ENCODE results near the gene ACSF2.

The ACSF2 gene

GRCh38 chr17:50432125-50432762, 6.2 kb downstream of the ACSF2 start:
- Mint-ChIP-seq H3K9me3 (no peaks in the 10 kb centered on the region), H3K36me3 (ENCODE audit: insufficient read depth) (peaks cover 5% of the 10 kb centered on the region), H3K27me3 (no peaks in the 10 kb centered on the region), H3K27ac (no peak overlapping the region), H3K4me1 (ENCODE audit: low read depth in 2 of 2) (peaks cover 6 to 15% of the 10 kb centered on the region in 2 donors), H3K4me3 (no peak overlapping the region)
- ATAC-seq (replicated peaks), result no peak
- no peak for DNase-seq

GRCh38 chr17:50437409-50437808, 11.4 kb downstream of the ACSF2 start:
- Mint-ChIP-seq H3K27ac (no peak overlapping the region), H3K9me3 (no peaks in the 10 kb centered on the region)

GRCh38 chr17:50439008-50439407, 13.0 kb downstream of the ACSF2 start:
- peaks cover 0 to 10% of the 10 kb centered on the region in 2 donors for H3K4me1 Mint-ChIP-seq (ENCODE audit: low read depth in 2 of 2)
- DNase-seq (no peak), ATAC-seq (replicated peaks) (no peak)
- H3K27ac Mint-ChIP-seq, result no peak overlapping the region
- no peaks in the 10 kb centered on the region for H3K9me3 Mint-ChIP-seq
- H3K4me3 Mint-ChIP-seq, result no peak overlapping the region
- H3K27me3 Mint-ChIP-seq, result no peaks in the 10 kb centered on the region
- H3K36me3 Mint-ChIP-seq (ENCODE audit: insufficient read depth), result peaks cover 10% of the 10 kb centered on the region

More at GRCh38 chr17:50437409-50437808, 11.4 kb downstream of the ACSF2 start:
- DNase-seq (no peak), ATAC-seq (replicated peaks) (no peak)
- peaks cover 0 to 10% of the 10 kb centered on the region in 2 donors for H3K4me1 Mint-ChIP-seq (ENCODE audit: low read depth in 2 of 2)
- H3K27me3 Mint-ChIP-seq, result no peaks in the 10 kb centered on the region
- peaks cover 6% of the 10 kb centered on the region for H3K36me3 Mint-ChIP-seq (ENCODE audit: insufficient read depth)
- no peak overlapping the region for H3K4me3 Mint-ChIP-seq

GRCh38 chr17:50440172-50440837, 14.3 kb downstream of the ACSF2 start:
- Mint-ChIP-seq H3K27ac (no peak overlapping the region), H3K4me3 (no peak overlapping the region), H3K36me3 (ENCODE audit: insufficient read depth) (peaks cover 16% of the 10 kb centered on the region), H3K4me1 (ENCODE audit: low read depth in 2 of 2) (peaks cover 0 to 4% of the 10 kb centered on the region in 2 donors), H3K27me3 (no peaks in the 10 kb centered on the region), H3K9me3 (no peaks in the 10 kb centered on the region)
- ATAC-seq (replicated peaks) (no peak), DNase-seq (no peak)

GRCh38 chr17:50440838-50441829, 15.1 kb downstream of the ACSF2 start:
- Mint-ChIP-seq H3K4me3 (no peak overlapping the region), H3K36me3 (ENCODE audit: insufficient read depth) (peaks cover 16% of the 10 kb centered on the region), H3K9me3 (no peaks in the 10 kb centered on the region), H3K27me3 (no peaks in the 10 kb centered on the region), H3K4me1 (ENCODE audit: low read depth in 2 of 2) (peaks cover 0 to 4% of the 10 kb centered on the region in 2 donors), H3K27ac (no peak overlapping the region)
- DNase-seq (no peak), ATAC-seq (replicated peaks) (no peak)

GRCh38 chr17:50443505-50443974, 17.5 kb downstream of the ACSF2 start:
- Mint-ChIP-seq H3K27me3 (no peaks in the 10 kb centered on the region), H3K27ac (no peak overlapping the region), H3K4me3 (no peak overlapping the region), H3K36me3 (ENCODE audit: insufficient read depth) (peaks cover 13% of the 10 kb centered on the region), H3K4me1 (ENCODE audit: low read depth in 2 of 2) (peaks cover 0 to 4% of the 10 kb centered on the region in 2 donors), H3K9me3 (no peaks in the 10 kb centered on the region)
- DNase-seq (no peak), ATAC-seq (replicated peaks) (no peak)

- Mint-ChIP-seq H3K4me1 (ENCODE audit: low read depth in 2 of 2) (peaks cover 0 to 4% of the 10 kb centered on the region in 2 donors), H3K27ac (no peak overlapping the region), H3K9me3 (no peaks in the 10 kb centered on the region), H3K27me3 (no peaks in the 10 kb centered on the region), H3K36me3 (ENCODE audit: insufficient read depth) (peaks cover 10% of the 10 kb centered on the region), H3K4me3 (no peak overlapping the region)
- DNase-seq, result no peak
- ATAC-seq (replicated peaks), result no peak
These were observed 19.1 kb downstream of the ACSF2 start for GRCh38 chr17:50444841-50445715.

GRCh38 chr17:50445730-50446325, 19.8 kb downstream of the ACSF2 start:
- no peak for ATAC-seq (replicated peaks)
- Mint-ChIP-seq H3K27ac (no peak overlapping the region), H3K27me3 (no peaks in the 10 kb centered on the region), H3K36me3 (ENCODE audit: insufficient read depth) (peaks cover 12% of the 10 kb centered on the region), H3K4me3 (no peak overlapping the region), H3K4me1 (ENCODE audit: low read depth in 2 of 2) (no peaks in the 10 kb centered on the region), H3K9me3 (no peaks in the 10 kb centered on the region)
- no peak for DNase-seq

GRCh38 chr17:50447870-50448595, 22.0 kb downstream of the ACSF2 start:
- Mint-ChIP-seq H3K9me3 (no peaks in the 10 kb centered on the region), H3K4me3 (no peak overlapping the region)

GRCh38 chr17:50448643-50449042, 22.6 kb downstream of the ACSF2 start:
- Mint-ChIP-seq H3K4me1 (ENCODE audit: low read depth in 2 of 2) (no peaks in the 10 kb centered on the region), H3K4me3 (no peak overlapping the region), H3K27ac (no peak overlapping the region), H3K36me3 (ENCODE audit: insufficient read depth) (peaks cover 11% of the 10 kb centered on the region), H3K27me3 (no peaks in the 10 kb centered on the region), H3K9me3 (no peaks in the 10 kb centered on the region)
- ATAC-seq (replicated peaks) (no peak), DNase-seq (no peak)

More at GRCh38 chr17:50447870-50448595, 22.0 kb downstream of the ACSF2 start:
- Mint-ChIP-seq H3K27ac (no peak overlapping the region), H3K36me3 (ENCODE audit: insufficient read depth) (peaks cover 11% of the 10 kb centered on the region), H3K27me3 (no peaks in the 10 kb centered on the region), H3K4me1 (ENCODE audit: low read depth in 2 of 2) (no peaks in the 10 kb centered on the region)
- DNase-seq (no peak), ATAC-seq (replicated peaks) (no peak)

GRCh38 chr17:50451943-50452629, 26.1 kb downstream of the ACSF2 start:
- Mint-ChIP-seq H3K4me3 (no peak overlapping the region), H3K9me3 (no peaks in the 10 kb centered on the region), H3K36me3 (ENCODE audit: insufficient read depth) (peaks cover 5% of the 10 kb centered on the region)

More at GRCh38 chr17:50451943-50452629, 26.1 kb downstream of the ACSF2 start:
- Mint-ChIP-seq H3K27me3 (no peaks in the 10 kb centered on the region), H3K27ac (no peak overlapping the region), H3K4me1 (ENCODE audit: low read depth in 2 of 2) (no peaks in the 10 kb centered on the region)
- ATAC-seq (replicated peaks) (no peak), DNase-seq (no peak)

Measured in effector memory CD8-positive, alpha-beta T cell (primary cell).